Esophagus mucosa (tissue), 1 donor: ENCODE data around the gene PHF11. TPM values are rescaled to one million over a fixed set of nuclear protein-coding genes. Genes with fewer than 3 reads are reported as not detected.
A peak's percentile ranks its signal among the peaks of the same experiment; 100 is the strongest.
"Not testable (repeated sequence)": the region's sequence is repeated elsewhere in the genome, so short reads cannot be mapped to it uniquely, and the experiment has no call there.

ENCODE experiments used
- ATAC-seq: fragments of 200-7000 bp; cut with Tn5 transposase; one replicate; pipeline ENCODE4 v1.9.1; 2020
- total RNA-seq: library from RNA; stranded (reverse); gene quantifications from one replicate; pipeline ENCODE4 v1.2.4, GENCODE V29; 2023
- donor health status: DM: yes; HTN: yes; CAD: no.

The PHF11 gene
- 21.7 TPM for total RNA-seq

GRCh38 chr13:49495783-49496762 is at the start of gene PHF11:
PHF11 (plus strand) TSS chr13:49495953; CDS start chr13:49496002, 49 bp downstream.
- ATAC-seq = peak; percentile 92

DNA sequence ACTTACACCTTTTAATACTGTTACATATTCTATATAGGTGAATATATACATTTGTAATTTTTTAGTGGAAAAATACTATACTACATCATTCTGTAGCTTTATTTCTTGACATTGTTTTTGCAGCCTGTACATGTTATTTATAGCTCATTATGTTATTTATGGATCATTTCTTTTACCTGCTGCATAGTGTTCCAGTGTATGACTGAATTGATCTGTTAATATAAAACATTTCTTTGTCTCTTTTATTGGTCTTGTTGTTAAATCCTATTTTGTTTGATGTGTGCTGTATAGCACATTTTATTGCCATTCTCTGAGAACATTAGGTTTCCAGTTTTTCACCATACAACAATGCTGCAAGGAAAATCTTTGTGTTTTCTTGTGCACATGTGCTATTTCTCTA is 49.3 kb upstream of the PHF11 start:
- no peak for ATAC-seq

DNA sequence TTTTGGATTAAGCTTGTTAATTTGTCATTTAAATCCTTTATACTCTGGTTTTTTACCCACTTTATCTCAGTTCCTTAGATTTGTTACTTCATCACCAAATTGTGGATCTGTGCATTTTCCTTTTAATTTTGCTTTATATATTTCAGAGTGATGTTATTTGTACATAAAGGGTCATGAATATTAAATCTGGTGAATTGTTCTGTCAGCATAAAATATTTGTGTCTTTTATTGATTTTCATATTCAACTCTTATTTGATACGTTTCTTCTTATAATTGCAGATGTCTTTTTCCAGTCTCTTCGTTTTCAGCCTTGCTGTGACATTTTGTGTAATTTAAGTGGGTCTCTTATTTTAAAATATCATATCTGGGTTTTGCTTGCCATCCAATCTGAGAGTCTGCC is 47.0 kb upstream of the PHF11 start:
- ATAC-seq = no peak

GRCh38 chr13:49450105-49450819 is 45.5 kb upstream of the PHF11 start:
- no peak for ATAC-seq

DNA sequence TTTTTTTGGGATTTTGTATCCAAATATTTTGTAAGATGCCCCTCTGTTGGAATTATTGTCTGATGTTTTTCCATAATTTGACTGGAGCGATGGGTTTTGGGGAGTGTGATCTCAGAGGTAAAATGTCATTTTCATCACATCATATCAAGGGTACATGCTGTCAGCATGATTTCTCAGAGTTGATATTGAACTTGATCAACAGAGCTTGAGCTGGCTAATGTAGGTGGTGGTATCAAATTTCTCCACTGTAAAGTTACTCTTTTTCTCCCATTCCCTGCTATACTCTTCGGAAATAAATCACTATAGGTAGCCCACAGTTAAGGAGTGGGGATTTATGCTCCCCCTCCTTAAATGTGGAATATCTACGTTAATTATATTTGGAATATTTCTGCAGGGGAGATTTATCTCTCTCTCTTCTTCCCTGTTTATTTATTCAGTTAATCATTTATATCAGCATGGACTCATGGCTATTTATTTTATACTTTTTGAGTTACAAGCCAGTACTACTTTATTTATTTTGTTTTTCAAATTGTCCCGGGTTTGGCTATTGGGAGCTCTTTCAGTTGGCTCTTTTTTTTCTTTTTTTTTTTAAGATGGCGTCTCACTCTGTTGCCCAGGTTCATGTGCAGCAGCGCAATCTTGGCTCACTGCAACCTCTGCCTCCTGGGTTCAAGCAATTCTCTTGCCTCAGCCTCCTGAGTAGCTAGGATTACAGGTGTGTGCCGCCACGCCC is 42.9 kb upstream of the PHF11 start:
- no peak for ATAC-seq

- ATAC-seq = no peak
Measured at GRCh38 chr13:49453465-49453864, 42.3 kb upstream of the PHF11 start.

DNA sequence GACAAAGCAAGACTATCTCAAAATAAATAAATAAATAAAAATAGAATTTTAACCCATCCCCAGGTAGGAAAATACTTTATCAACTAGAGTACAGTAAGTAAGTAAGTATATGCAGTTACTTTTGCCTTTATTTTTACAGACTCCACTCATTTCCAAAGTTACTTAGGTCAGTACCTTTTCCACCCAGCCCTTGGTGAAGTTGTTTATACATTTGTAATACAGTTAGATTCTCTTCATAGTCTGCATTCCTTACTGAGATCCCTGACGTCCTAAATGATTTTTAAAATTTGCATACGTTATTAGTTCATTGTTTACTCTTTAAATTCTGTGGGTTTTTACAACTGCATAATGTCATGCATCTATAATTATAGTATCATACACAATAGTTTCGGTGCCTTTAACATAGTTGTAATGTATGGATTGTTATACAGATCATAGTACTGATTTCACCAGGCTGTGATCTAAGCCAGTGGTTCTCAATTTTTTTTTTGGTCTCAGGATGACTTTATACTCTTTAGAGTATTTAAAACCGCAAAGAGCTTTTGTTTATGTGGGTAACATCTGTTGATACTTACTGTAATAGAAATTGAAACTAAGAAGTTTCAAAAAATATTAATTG is 41.3 kb upstream of the PHF11 start:
- no peak for ATAC-seq

DNA sequence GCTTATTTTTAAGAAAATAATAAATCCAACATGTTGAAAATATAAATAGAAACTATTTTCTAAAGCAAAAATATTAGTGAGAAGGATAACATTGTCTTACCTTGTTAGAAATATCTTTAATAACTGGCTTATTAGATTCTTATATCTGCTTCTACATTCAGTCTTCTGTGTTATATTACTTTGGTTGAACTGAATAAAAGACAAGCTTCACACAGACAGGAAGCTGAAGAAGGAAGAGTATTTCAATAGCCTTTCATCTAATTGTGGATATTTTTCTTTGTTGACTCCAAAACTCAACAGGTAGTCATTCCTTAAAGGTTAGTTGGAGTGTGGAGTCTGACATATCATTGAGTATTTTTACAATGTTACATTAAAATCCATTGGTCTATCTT is 40.8 kb upstream of the PHF11 start:
- no peak for ATAC-seq

DNA sequence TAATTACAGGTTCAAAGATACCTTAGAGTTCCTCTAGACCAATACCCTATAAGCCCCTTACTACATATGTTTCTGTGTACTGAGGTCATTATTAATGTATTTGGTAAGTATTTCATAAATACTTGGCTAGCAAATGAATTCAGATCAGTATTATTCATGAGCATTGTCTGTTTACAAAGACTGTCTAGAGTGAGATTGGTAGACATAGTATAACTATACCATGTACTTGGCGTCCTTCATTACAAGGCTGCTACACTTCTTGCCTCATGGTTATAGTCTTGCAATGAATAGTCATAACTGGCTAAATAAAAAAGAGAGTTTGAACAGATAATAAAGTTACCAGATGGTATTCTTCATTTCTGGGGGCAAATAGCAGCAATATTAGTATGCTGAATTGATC is 39.6 kb upstream of the PHF11 start:
- no peak for ATAC-seq

DNA sequence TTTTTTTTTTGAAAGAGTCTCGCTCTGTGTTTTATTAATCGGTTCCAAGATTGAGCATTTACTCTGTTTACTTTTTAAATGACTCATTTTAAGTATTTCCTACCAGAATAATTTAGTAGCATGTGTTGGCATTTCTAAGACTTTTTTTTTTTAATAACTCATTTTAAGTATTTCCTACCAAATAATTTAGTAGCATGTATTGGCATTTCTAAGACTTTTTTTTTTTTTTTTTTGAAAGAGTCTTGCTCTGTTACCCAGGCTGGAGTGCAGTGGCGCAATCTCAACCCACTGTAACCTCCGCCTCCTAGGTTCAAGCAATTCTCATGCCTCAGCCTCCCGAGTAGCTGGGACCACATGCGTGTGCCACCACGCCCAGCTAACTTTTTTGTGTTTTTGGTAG is 38.5 kb upstream of the PHF11 start:
- no peak for ATAC-seq

DNA sequence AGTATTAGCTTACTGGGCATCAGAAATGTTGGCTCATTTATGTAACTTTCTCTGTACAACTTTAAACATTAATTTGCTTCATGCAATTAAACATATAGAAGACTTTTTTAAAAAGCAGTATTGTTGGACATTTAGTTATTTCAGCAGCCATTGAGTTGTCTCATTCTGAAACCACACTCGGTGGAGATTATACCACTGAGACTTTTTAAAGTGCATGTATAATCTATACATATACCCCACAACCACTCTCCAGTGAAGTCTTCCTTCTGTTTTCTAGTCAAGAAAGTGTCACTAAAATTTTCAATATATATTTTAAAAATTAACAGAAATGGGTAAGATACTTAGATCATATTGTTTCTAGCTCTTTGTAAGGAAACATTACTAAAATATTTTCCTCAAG is 36.2 kb upstream of the PHF11 start:
- no peak for ATAC-seq

DNA sequence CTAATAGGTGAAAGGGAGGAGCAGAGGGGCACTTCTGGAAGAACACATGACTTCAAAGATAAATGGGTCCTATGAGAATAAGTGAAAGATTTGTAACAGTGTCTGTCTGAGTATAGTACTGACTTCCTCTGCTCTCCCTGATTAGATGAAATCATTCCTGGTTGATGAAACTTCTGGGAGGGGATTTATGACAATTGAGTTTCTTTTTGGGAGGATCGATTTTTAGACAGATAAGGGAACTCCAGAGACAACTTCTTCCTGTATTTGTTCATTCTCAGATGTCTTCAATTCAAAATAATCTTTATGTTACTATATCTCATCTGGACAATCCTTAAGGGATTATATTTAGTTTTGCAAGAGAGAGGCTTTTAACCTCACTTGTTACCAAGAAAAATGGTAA is 31.7 kb upstream of the PHF11 start:
- no peak for ATAC-seq

- no peak for ATAC-seq
Measured at GRCh38 chr13:49464621-49465325, 31.0 kb upstream of the PHF11 start.

- no peak for ATAC-seq
Measured at GRCh38 chr13:49466292-49466838, 29.4 kb upstream of the PHF11 start.

DNA sequence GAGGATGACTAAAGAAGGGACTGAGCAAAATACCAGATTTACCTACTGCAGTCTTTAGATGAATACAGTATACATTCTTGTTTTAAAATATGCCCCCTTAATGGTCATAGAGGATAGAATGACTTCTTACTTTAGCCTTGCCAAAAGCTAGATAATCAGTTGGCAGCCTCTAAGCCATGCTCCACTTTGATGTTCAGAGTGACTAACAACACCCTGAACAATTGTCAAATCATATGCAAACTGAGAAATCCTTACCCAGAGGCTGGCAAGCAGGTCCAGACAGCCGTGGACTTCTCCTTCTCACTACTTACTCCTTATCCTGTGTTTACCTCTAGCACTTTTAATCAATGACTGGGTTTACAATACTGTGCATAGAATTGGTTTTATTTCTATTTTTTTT is 23.6 kb upstream of the PHF11 start:
- ATAC-seq = peak; percentile 59

DNA sequence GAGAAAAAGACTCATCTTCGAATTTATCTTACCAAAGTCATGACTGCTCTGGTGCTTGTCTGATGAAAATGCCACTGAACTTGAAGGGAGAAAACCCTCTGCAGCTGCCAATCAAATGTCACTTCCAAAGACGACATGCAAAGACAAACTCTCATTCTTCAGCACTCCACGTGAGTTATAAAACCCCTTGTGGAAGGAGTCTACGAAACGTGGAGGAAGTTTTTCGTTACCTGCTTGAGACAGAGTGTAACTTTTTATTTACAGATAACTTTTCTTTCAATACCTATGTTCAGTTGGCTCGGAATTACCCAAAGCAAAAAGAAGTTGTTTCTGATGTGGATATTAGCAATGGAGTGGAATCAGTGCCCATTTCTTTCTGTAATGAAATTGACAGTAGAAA is 19.2 kb upstream of the PHF11 start:
- no peak for ATAC-seq

GRCh38 chr13:49481788-49482187 is 14.0 kb upstream of the PHF11 start:
- peak; percentile 87 for ATAC-seq

GRCh38 chr13:49488563-49488962 is 7.2 kb upstream of the PHF11 start:
- ATAC-seq = no peak

- no peak for ATAC-seq
Measured at GRCh38 chr13:49494645-49495044, 1.1 kb upstream of the PHF11 start.

DNA sequence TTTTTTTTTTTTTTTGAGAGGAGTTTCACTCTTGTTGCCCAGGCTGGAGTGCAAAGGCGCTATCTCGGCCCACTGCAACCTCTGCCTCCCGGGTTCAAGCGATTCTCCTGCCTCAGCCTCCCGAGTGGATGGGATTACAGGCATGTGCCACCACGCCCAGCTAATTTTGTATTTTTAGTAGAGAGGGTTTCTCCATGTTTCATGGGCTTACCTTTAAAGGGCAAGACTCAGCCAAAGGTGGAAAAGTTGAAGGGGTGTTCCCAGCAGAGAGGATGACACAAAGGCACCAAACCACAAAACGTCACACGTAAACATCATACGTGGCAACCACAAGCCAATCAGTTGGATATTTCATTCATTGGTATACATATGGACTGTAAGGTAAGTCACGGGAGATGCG is 1.1 kb downstream of the PHF11 start:
- ATAC-seq = not testable (repeated sequence)

- ATAC-seq = no peak
Measured at GRCh38 chr13:49497272-49497671, 1.5 kb downstream of the PHF11 start.

DNA sequence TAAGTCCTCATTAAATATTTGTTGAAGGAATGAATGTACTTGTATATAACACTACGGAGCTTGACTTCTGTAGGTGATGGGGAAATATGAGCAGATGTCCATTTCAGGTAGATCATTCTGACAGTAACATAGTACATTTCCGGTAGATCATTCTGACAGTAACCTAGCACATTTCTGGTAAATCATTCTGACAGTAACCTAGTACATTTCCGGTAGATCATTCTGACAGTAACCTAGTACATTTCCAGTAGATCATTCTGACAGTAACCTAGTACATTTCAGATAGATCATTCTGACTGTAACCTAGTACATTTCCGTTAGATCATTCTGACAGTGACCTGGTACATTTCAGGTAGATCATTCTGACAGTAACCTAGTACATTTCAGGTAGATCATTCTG is 2.5 kb downstream of the PHF11 start:
- no peak for ATAC-seq
